Sigmoid colon (tissue), 7 donors: Measurements from ENCODE around the gene CENPO. TPM values are rescaled to one million over a fixed set of nuclear protein-coding genes. Genes with fewer than 3 reads are reported as not detected.

ENCODE experiments used
- DNase-seq: peaks from one replicate; pipeline ENCODE4 v3.0.0-alpha.2; 2019
- H3K27ac ChIP-seq, 4 donors: fragments of 200-600 bp; sonication (generic); one replicate each; pipeline ENCODE4 v1.5.1; 2016 to 2019; ENCODE audit warnings: mild to moderate bottlenecking in 1 of 4
- H3K27me3 ChIP-seq, 3 donors: fragments of 200-600 bp; sonication (generic); one replicate each; pipeline ENCODE4 v1.5.1; 2019; ENCODE audit warnings: mild to moderate bottlenecking in 1 of 3
- H3K36me3 ChIP-seq, 4 donors: fragments of 200-600 bp; sonication (generic); one replicate each; pipeline ENCODE4 v1.5.1; 2016 to 2019
- H3K4me1 ChIP-seq, 4 donors: fragments of 200-600 bp; sonication (generic); one replicate each; pipeline ENCODE4 v1.5.1; 2017 to 2019
- H3K4me3 ChIP-seq, 4 donors: fragments of 200-600 bp; sonication (generic); one replicate each; pipeline ENCODE4 v1.5.1; 2017 to 2019; ENCODE audit warnings: mild to moderate bottlenecking in 2 of 4, moderate library complexity in 1 of 4
- H3K9me3 ChIP-seq, 4 donors: fragments of 200-600 bp in 3 of 4; sonication (generic) in 3 of 4; one replicate each; pipeline versions ENCODE4 v1.5.1 to v1.6.1; 2013 to 2019
- CTCF ChIP-seq, 4 experiments: fragments of 450-650 bp in 3 of 4; fragments of 200-600 bp in 1 of 4; IDR thresholded peaks; one replicate each; pipeline ENCODE4 v1.5.1; 2016 to 2019; ENCODE audit warnings: antibody characterized with exemption in 4 of 4, mild to moderate bottlenecking in 3 of 4, moderate library complexity in 2 of 4
- EP300 ChIP-seq, 4 donors: sonication (generic); formaldehyde crosslinking; IDR thresholded peaks; one replicate each; pipeline ENCODE4 v1.6.1; 2017; ENCODE audit warnings: antibody characterized with exemption in 4 of 4
- POLR2A ChIP-seq, 2 donors: fragments of 450-650 bp; IDR thresholded peaks; one replicate each; pipeline ENCODE4 v1.6.1; 2016; ENCODE audit warnings: antibody characterized with exemption in 2 of 2, mild to moderate bottlenecking in 2 of 2, moderate library complexity in 2 of 2
- POLR2AphosphoS5 ChIP-seq, 4 donors: sonication (generic); formaldehyde crosslinking; IDR thresholded peaks; one replicate each; pipeline ENCODE4 v1.6.1; 2017; ENCODE audit warnings: antibody characterized with exemption in 4 of 4
- WGBS, 2 donors: extraction: QIAGEN DNeasy Blood & Tissue Kit; methylation state at CpG; one replicate each; pipeline ENCODE4 v1.1.7; 2013; 5-methylcytosine and 5-hydroxymethylcytosine counted together
- intact Hi-C: fragments of 100-400 bp; cut with DNase I; formaldehyde crosslinking; loops from one replicate; pipeline ENCODE4 v1.15.1; 2023
- polyA plus RNA-seq, 3 donors: library from polyadenylated mRNA; stranded (reverse); fragments of 200-250 nt; gene quantifications; one replicate each; pipeline ENCODE4 v1.2.3, GENCODE V29; 2013
- total RNA-seq, 4 donors: library from RNA; depleted of rRNA; stranded (reverse); fragments of >200 nt; gene quantifications; one replicate each; pipeline ENCODE4 v1.1.0, GENCODE V29; 2016
- donor health status: healthy with polysubstance abuse.
- donor health status: Bipolar disorder and iron deficiency.
- donor health status: healthy.

CENPO gene
- total and polyA plus RNA-seq, 7 donors, result 0.49 to 10.4 (median 4.9) TPM

DNA sequence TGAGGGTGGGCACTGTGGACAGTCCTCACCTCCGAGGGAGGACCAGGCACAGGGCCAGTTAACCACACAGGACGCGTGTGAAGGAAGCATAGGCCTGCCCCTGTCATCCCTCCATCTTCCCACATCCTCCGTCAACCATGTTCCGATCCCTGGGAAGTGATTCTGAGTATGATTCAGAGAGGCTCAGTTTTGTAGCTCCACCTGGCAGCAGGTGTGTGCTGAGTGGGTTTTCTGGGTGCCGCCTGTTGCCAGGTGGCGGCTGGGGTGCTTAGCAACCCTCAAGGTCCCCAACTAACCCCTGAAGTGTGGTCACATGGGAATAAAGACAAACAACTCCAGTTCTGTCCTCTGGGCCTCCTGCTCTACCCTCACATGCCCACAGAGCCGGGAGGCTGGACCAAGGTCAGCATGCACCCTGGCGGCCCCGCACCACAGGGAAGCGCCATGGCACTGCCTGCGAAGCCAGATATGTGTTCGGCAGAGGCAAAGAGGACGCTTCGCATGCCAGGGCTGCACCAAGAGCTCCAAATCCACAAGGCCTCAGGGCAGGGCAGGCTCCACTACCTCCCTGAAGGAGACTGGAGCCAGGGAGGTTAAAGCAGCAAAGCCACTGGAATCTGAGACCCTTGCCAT is 66.9 kb downstream of the CENPO start:
- no peaks in the 10 kb centered on the region for H3K36me3 ChIP-seq
- no peak overlapping the region for H3K4me3 ChIP-seq
- WGBS, 2 donors, result 96% methylated on average over 15 of the region's 15 CpGs
- no peak for TF ChIP-seq EP300 (IDR thresholded peaks at IDR 0.05)
- TF ChIP-seq POLR2A (IDR thresholded peaks at IDR 0.05), result no peak
- TF ChIP-seq POLR2AphosphoS5 (IDR thresholded peaks at IDR 0.05), result no peak
- TF ChIP-seq CTCF (IDR thresholded peaks at IDR 0.05), result no peak
- peaks cover 0 to 22% (median 4%) of the 10 kb centered on the region in 4 donors for H3K4me1 ChIP-seq
- H3K9me3 ChIP-seq, result no peaks in the 10 kb centered on the region
- H3K27ac ChIP-seq, result no peak overlapping the region
- no peaks in the 10 kb centered on the region for H3K27me3 ChIP-seq
- no peak for DNase-seq
- intact Hi-C loops, result no loop called here

GRCh38 chr2:24860631-24861030 is 67.4 kb downstream of the CENPO start:
- no peaks in the 10 kb centered on the region for H3K9me3 ChIP-seq
- TF ChIP-seq POLR2AphosphoS5 (IDR thresholded peaks at IDR 0.05), result no peak
- TF ChIP-seq POLR2A (IDR thresholded peaks at IDR 0.05), result no peak
- TF ChIP-seq CTCF (IDR thresholded peaks at IDR 0.05), result no peak
- no peaks in the 10 kb centered on the region for H3K27me3 ChIP-seq
- no peaks in the 10 kb centered on the region for H3K36me3 ChIP-seq
- WGBS, 2 donors, result 97% methylated on average over 7 of the region's 7 CpGs
- peaks cover 0 to 21% (median 4%) of the 10 kb centered on the region in 4 donors for H3K4me1 ChIP-seq
- intact Hi-C loops, result no loop called here
- peak overlapping the region in 2 of 4 donors; percentile 25 to 45 for H3K27ac ChIP-seq
- no peak overlapping the region for H3K4me3 ChIP-seq
- DNase-seq, result no peak

GRCh38 chr2:24861500-24861899 is 68.3 kb downstream of the CENPO start:
- no peaks in the 10 kb centered on the region for H3K27me3 ChIP-seq
- WGBS, 2 donors, result 92 to 94% methylated on average over 11 of the region's 11 CpGs
- TF ChIP-seq CTCF (IDR thresholded peaks at IDR 0.05) (no peak), EP300 (IDR thresholded peaks at IDR 0.05) (peak in 1 of 4 donors; percentile 25), POLR2AphosphoS5 (IDR thresholded peaks at IDR 0.05) (peak in 3 of 4 donors; percentile 13 to 30 (median 26)), POLR2A (IDR thresholded peaks at IDR 0.05) (no peak)
- no peaks in the 10 kb centered on the region for H3K36me3 ChIP-seq
- no peak for DNase-seq
- H3K9me3 ChIP-seq, result no peaks in the 10 kb centered on the region
- intact Hi-C loops, result no loop called here
- H3K4me1 ChIP-seq, result peaks cover 0 to 13% (median 4%) of the 10 kb centered on the region in 4 donors
- H3K4me3 ChIP-seq, result no peak overlapping the region
- peak overlapping the region in 3 of 4 donors; percentile 45 to 63 (median 55) for H3K27ac ChIP-seq

- Histone ChIP-seq H3K27me3 (no peaks in the 10 kb centered on the region), H3K36me3 (no peaks in the 10 kb centered on the region), H3K4me1 (peaks cover 0 to 13% (median 4%) of the 10 kb centered on the region in 4 donors), H3K4me3 (no peak overlapping the region), H3K9me3 (no peaks in the 10 kb centered on the region), H3K27ac (peak overlapping the region in 1 of 4 donors; percentile 7)
- DNase-seq, result no peak
- 77 to 91% methylated on average over 3 of the region's 3 CpGs for WGBS, 2 donors
- TF ChIP-seq POLR2AphosphoS5 (IDR thresholded peaks at IDR 0.05), result no peak
- TF ChIP-seq CTCF (IDR thresholded peaks at IDR 0.05), result no peak
- no peak for TF ChIP-seq EP300 (IDR thresholded peaks at IDR 0.05)
- TF ChIP-seq POLR2A (IDR thresholded peaks at IDR 0.05), result no peak
- intact Hi-C loops, result no loop called here
Measured at GRCh38 chr2:24863641-24864040, 70.4 kb downstream of the CENPO start.

DNA sequence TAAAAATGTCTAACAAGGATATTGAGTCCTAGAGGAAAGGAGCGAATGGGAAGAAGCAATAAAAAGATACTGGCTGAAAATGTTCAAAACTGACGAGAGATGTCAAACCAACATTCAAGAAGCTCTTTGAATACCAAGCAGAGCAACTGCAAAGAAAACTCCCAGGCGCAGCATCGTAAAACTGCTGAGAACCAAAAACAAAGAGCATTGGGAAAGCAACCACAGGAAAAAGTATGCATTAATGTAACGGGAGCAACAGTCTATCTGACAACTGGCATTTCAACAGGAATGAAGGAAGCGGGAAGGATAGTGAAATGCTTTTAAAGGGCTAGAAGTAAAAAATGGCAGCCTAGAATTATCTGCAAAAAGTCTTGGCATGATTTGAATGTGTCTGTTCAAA is 73.7 kb downstream of the CENPO start:
- no peaks in the 10 kb centered on the region for H3K9me3 ChIP-seq
- H3K4me1 ChIP-seq, result peaks cover 0 to 7% (median 4%) of the 10 kb centered on the region in 4 donors
- intact Hi-C loops, result no loop called here
- no peaks in the 10 kb centered on the region for H3K36me3 ChIP-seq
- H3K4me3 ChIP-seq, result no peak overlapping the region
- no peaks in the 10 kb centered on the region for H3K27me3 ChIP-seq
- H3K27ac ChIP-seq, result no peak overlapping the region
- 95 to 98% methylated on average over 6 of the region's 6 CpGs for WGBS, 2 donors
- DNase-seq, result no peak
- TF ChIP-seq EP300 (IDR thresholded peaks at IDR 0.05) (no peak), POLR2A (IDR thresholded peaks at IDR 0.05) (no peak), CTCF (IDR thresholded peaks at IDR 0.05) (no peak), POLR2AphosphoS5 (IDR thresholded peaks at IDR 0.05) (no peak)
